Middle frontal gyrus (tissue), 1 donor: Measurements from ENCODE around the gene KCNG2.
"Not testable (repeated sequence)": the region's sequence is repeated elsewhere in the genome, so short reads cannot be mapped to it uniquely, and the experiment has no call there.

Experiments used
- DNase-seq: peaks from one replicate; pipeline ENCODE4 v3.0.0-alpha.2; 2015; ENCODE audit warnings: low spot score; ENCODE audit errors: extremely low spot score

The KCNG2 gene

DNA sequence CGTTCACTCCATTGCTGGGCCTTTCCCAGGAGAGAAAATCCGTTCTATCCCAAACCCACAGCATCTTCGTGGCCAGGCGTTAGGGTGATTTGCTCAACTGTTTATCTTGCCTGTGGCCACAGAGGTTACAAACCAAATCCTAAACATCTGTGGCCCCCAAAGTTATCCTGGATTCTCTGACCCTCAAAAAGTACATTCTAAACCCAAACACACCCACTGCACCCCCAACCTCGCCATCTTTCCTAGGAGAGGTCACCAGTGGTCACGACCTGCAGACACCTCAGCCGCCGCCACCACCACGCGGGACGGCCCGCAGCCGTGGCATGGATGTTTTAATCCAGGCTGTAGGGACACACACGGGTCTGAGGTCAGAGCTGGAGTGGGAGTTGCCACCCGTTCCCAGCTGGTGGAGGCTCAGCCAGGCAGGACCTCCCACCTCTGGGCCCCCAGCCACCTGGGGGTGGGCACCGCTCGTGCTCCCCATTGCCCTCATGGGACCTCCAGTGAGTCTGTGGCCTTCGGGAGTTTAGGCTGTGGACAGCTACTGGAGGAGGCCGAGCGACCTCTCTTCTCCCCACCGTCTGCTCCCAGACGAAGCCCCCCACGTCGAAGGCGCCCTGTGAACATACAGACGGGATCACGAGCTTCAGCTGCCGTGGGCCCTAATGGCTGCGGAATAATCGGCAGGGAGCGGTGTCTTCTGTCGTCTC is 72.0 kb downstream of the KCNG2 start:
- DNase-seq, result no peak

DNA sequence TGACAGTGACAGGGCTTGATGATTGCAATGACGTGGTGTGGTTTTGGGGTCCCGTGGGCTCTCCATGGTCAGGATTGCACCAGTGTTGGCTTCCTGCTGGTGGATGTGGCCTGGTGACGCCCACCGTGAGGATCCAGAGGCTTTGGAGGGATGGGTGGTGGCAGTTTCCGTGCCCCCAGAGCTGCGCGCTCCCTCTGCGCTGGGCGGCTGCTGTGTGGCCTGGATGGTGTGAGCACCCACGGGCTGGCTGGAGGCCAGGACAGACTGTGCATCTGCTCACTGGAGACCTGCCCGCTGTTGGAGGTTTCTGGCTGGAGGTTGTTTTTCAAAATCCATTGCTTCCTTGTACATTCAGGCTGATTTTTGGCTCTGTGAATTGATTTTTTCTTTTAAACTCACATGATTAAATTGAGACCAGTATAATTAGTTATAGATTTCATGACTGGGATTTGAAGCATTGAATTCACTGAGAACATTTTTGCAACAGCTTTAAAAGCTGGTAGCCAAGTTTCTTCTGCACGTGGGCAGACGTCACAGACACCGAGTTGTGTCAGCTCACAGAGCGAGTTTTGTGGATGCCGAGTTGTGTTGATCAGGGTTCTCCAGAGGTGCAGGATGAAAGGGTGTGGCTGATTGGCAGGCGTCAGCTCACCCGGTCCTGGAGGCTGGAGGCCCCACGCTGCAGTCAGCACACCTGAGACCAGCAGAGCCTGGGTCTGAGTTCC is 72.7 kb downstream of the KCNG2 start:
- peak; percentile 50 for DNase-seq

DNA sequence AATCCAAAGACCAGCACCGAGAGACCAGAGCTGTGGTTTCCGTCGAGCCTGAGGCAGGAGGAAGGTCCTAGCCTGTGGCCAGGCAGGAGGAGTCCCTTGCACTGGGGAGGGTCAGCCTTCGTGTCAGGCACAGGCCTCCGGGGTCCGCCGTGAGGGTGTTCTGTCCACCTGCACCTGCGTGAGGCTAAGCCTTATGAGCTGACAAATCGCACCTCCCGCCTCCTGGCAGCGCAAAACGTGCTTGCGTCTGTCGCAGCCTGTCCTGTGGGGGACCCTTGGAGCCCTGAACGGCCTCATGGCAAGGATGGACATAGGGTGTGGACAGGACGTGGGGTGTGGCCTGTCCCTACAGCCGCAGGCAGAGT is 73.3 kb downstream of the KCNG2 start:
- no peak for DNase-seq

DNA sequence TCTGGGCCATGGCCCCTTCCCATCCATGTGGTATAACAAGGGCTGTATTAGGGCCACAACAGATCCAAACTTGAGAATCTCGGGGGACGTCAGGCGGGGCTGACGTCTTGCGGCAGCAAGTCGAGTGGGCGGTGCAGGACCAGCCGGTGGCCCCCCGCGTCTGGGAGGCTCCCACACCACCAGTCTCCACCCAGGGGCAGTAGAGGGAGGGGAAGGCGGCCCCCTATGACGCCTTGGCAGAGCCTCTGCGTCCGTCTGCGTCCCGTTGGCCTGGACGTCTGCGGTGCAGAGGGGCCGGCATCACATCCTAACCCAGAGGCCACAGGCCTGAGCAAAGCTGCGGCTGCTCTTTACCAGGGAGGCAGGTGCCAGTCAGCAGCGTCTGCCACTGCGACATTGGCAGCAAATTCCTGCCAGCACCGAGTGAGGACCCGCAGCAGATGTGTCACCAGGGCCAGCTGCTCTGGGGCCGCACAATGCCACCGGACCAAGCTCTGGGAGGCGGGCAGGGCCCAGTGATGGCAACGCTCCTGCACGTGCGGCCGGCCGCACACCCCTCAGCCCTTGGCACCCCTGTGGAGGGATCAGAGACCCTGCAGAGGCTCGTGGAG is 73.8 kb downstream of the KCNG2 start:
- no peak for DNase-seq

DNA sequence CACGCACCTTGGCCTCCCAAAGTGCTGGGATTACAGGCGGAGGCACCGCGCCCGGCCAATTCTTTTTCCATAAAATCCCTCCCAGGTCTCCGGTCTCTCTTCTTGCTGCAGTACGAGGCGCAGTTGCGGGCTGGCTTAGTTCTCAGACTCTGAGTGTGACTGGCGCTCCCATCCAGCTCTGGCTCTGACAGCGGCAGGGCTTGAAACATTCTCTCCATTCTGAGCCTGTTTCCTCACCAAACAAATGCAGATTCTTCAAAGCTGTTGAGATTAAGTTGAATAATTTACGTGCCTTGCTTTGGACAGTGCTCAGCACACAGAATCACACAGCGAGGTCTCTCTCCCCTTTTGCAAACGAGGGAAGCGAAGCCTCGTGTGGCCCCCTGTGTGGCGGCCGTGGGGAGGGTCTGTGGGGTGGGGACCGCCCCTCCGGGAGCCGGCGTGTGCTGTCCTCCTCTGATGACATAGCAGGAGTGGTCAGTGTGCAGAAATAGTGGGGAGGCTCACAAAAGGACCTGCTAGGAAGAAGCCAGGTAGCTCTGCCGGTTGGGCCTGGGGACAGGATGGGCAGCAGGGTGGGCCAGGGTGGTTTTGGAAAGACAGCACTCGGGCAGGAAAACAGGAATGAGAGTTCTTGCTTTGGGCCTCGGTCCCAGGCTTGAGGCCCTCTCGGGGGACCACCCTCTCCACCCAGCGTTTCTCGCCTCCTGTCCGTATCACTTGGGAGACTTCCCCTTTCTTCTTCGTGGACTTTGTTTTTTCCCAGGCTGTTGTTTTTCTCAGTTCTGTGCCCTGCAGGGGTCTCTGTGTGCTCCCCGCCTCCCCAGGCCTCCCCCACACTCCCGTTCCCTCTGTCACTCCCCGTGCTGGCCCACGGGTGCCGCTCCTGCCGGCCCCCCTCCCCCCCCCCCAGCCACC is 75.0 kb downstream of the KCNG2 start:
- no peak for DNase-seq

DNA sequence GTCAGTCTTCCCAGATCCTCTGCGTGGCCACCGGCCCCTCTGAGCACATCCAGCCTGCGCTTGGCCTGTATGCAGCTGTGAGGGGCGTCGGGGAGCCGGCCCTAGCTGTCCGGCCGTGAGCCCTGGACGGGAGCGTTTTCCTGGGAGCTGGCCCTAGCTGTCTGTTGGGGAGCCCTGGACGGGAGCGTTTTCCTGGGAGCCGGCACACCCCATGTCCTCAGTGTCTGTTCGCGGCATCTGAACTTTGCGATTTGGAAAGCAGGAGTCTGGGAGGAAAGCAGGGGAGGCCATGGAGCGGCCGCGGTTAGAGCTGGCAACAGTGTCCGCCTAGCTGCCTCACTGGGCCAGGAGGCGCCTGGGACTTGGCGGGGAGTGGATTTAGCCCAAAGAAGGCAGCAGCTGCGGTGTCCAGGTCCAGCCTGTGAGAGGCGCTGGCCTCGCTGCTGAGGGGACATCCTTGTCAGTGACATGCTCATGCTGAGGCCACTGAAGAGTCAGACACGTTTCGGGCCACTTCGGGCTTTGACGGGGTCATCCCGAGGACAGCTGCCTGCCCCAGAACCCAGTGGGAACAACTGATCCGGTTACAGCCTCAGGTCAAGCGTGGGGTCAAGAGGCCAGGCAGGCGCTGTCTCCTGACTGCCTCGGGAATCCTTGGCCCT is 75.8 kb downstream of the KCNG2 start:
- no peak for DNase-seq

DNA sequence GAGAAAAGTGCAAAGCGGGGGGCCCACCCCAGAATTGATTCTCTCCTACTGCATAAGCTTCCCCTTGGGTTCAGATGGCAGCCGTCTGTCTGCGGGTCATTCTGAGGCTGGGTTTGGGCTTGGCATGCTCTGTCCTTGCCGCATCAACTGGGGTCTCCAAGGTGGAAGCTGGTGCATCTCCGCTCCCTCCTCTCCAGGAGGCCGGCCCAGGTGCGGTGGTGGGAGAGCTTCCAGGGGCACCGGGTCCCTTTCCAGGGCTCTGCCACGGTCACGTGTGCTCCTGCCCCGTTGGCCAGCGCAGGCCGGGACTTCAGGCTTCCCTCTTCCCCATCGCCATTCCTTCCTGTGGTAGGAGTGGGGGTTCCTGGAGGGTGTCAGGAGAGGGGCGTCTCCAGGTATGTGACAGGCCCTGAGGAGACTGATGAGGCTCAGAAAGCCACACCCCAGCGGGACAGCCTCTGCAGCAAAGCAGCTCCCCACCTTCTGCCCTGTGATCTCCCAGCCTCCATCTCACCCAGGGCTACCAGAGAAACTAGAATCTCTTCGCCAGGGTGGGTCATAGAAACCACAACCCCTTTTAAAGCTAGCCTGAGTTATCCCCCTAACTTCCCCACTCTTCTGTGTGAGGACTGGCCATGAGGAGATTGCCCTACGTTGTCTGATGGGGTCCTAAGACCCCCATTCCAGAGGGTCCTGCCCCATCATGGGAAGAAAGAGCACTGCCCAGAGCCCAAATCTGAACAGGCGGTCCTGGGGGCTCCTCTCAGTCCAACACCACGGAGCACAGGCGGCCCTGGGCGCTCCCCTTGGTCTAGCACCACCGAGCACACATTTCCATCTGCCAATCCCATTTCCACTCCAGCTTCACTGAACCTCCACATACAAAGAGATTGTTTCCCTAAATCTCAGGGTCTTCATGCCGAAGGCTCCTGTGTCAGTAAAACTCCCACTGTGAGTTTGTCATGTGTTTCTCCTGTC is 77.1 kb downstream of the KCNG2 start:
- no peak for DNase-seq

DNA sequence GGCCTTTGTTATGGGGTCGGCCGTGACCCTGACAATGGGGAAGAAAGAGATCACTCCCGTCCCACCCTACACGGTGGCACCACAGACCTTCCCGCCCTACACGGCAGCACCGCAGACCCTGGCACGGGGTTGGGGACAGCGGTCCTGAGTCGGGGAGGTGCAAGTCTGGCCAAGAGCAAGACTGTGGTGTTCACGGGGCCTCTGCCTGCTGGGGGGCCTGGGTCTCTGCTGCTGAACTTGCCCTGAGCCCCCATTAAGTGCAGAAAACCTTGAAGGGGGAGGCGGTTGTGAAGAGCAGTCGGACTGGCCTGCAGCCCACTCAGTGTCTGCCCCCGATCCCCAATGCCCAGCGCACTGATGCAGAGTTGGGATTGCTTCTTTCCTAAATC is 77.8 kb downstream of the KCNG2 start:
- no peak for DNase-seq

DNA sequence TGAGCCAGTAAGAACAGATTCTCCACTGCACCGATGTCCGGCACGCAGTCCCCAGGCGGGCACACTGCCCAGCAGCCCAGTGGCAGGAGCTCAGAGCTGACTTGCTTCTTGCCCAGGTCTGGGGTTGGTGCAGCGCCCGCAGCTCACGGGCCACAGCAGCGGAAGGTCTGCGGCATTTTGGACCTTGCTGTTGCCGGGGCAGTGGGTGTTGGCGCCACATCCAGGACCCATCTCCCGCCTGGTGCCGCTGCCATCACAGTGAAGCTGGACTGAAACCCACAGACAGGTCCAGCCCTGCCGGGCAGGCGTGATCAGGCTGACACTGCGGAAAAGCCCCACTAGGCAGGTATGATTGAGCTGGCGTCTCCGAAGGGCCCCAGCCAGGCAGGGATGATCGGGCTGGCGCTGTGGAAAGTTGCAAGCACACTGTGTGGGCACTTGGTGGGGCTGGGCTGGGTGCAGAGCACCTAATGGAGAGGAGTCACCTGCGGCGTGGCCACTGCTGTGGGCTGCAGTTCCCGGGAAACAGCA is 78.3 kb downstream of the KCNG2 start:
- DNase-seq, result no peak

DNA sequence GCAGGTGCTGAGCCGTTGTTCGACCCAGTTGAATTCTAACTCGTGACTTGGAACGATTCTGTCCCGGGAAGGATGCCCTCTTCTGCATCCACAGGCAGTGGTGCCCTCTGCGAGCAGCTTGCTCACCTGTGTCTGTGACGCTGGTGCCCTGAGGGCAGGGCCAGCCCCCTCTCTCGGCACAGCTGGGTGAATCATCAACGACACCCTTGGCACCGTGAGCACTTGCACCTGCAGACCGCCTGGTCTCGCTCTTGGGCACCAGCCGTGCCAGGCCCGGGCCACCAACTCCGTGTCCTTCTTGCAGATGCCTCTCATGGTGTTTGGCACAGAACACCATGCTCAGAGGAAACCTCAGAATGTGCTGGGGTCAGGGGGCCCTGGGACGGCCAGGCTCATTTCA is 78.8 kb downstream of the KCNG2 start:
- no peak for DNase-seq

DNA sequence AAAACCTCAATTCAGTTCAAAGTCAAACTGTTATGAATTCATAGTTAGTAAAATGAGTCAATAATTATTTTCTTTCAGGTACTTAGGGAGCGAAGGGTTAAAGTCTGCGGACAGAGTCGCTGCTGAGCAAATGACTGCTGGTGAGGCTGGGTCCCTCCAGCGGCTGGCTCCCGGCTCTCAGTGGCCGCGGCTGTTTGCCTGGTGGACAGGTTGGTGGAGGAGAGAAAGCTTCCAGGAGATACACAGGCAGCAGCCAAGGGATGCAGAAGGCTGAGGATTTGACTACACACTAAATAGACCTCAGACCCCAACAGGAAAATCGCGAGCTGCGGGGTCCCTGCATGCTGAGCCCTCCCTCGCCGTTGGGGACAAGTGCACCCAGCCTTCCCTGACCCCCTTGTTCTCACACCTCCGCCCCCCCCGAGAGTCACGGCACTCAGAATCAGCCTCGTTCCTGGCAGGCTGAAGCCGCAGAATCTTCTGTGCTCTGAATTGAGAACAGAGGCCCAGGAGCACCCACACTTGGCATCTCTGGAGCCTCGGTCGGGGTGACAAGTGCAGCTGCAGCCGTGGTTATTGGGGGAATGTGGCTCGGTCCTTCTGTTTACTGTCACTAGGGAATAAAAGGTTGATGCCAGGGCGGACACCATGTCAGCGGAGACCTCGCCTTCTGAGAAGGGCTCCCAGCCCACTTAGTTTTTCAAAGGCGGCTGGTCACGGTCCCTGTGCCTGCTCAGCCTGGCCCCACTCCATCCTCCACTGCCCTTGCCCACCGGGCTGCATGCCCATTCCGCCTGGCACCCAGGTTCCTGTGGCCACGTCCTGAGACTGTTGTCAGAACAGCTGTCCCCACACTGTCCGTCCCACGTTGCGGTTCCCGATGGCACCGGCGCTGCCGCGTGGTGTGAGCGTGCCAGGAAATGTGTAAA is 79.7 kb downstream of the KCNG2 start:
- DNase-seq, result no peak

DNA sequence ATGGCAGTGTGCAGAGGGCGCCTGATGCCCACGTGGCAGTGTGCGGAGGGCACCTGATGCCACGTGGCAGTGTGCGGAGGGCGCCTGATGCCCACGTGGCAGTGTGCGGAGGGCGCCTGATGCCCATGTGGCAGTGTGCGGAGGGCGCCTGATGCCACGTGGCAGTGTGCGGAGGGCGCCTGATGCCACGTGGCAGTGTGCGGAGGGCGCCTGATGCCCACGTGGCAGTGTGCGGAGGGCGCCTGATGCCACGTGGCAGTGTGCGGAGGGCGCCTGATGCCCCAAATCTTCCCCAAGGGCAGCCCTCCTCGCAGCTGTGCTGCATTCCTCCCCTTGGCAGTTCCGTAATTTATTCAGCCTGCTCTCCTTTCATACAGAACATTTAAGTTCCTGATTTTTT is 80.5 kb downstream of the KCNG2 start:
- not testable (repeated sequence) for DNase-seq

DNA sequence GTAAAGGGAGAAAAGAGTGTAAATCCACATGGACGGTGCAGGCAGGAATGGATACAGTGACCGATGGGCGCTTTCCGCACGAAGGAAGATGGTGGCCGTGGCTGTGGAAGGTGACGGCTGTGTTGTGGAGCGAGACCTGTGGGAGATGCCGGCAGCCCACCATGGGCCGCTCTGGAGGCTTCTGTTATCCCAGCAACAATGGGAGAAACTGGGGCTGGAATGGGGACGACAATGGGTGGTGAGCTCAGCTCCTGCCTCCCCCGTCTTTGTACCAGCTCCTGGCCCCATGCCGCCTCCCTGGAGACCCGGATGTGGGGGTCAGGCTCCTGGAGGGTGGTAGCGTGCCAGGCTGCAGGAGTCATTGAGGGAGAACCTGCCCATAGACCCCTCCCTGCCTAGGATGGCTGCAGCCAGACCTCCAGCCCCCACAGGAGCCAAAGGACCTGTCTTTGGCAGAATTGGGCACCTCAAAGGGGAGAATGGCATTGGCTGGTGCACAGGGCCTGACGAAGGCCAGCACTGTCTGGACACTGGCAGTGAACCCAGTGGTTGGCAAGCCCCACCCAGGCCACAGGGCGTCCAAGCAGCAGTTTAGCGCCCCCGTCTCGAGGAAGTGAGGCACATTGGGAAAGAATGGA is 81.1 kb downstream of the KCNG2 start:
- no peak for DNase-seq

DNA sequence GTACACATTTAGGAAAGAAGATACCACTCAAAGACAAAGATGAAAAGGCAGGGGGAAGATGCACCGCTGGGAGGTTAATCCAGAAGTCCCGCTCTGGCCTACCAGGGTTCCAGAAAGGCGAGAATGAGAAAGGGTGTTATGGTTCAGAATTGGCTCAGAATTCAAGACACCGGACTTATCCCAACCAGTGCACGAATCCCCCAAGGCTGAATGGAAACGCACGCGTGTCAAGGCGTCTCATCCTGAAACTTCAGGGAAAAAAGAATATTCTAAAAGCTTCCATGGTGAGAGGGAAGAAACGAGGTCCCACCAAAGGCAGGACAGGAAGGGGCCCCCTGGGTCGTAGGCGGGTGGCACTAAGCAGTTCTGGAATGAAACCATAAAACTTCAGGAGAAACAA is 81.8 kb downstream of the KCNG2 start:
- DNase-seq, result no peak

DNA sequence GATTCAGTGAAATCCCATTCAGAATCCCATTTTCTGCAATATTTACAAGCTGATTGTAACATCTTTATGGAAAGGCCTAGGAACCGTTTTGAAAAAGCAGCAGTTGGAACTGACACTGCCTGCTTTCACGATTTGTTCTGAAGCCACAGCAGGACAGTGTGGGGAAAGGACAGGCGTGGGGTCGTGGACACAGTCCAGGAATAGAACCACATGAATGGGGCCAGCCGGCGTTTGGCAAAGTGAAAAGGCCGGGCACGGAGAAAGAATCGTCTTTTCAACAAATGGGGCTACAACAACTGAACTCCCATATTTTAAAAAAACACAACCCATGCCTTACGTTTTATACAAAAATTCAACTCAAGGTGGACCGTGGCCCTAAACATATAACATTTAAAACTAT is 84.0 kb downstream of the KCNG2 start:
- no peak for DNase-seq

DNA sequence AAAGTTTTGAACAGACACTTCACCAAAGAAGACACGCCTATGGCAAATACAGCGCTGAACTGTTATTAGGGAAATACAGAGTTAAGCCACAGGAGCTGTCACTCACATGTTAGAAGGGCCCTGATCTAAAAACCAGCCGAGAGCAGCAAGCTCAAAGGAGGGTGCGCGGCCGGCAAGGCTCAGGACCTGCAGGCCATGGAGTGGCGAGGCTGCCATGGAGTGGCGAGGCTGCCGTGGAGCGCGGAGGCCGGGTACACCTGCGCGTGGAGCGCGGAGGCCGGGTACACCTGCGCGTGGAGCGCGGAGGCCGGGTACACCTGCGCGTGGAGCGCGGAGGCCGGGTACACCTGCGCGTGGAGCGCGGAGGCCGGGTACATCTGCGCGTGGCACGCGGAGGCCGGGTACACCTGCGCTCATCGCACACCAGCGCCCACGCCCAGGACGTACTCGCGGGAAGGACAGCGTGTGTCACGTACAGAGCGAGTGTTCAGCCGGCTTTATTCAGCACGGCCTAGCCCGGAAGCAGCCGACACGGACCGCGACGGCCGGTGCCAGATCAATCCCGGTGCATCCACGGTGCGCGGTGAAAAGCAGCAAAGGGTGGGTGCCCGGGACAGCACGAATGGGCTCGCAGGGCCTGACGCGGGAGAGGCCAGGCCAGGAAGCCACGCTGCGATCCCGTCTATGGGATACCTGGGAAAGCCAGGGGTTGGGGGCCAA is 84.9 kb downstream of the KCNG2 start:
- DNase-seq, result no peak

DNA sequence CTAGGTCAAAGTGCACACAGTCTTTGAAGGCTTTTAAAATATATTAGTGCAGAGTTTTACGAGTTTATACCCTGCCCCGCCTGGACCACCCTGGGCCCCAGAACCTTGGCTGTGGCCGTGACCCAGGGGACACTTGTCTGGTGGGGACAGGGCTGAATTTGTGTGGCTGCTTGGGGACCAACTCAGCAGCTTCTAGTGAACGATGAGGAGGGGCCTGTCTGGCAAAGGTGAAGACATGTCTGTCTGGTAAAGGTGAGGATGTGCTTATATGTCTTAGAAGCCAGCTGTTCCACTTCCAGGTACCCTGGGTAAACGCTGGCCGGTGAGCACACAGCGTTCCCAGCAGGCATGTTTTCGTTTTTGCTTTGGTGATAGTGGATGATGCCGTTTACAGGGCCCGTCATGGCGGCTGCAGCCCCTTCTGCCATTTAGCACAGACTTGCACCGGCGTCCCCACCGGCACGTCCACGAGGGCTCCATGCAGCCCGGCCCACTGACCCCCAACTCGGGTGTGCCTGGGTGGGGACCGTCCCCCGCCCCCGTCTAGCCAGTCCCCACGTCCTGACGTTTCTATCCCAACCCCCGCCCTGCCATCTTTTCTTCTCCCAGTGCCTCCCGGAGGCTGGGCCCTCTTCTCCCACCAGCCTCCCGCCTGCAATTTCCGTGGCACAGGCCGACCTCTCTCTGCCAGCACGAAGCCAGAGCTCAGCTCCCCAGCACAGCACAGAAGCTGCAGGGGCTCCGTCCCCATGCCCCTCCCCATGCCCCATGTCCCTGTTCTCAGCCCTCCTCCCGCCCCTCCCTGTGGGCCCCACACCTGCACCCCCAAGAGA is 85.9 kb downstream of the KCNG2 start:
- no peak for DNase-seq
